ENCODE results near the gene SVOPL.

The SVOPL gene

GRCh38 chr7:138668229-138668596, 32.9 kb downstream of the SVOPL start:
- Histone ChIP-seq H3K27me3 (ENCODE audit: control insufficient read depth in 1 of 2, insufficient read depth in 2 of 2, low read length in 2 of 2) (peaks cover 0 to 5% of the 10 kb centered on the region in 2 donors), H3K4me3 (ENCODE audit: low read depth in 1 of 2, low read length in 2 of 2) (no peak overlapping the region), H3K4me1 (ENCODE audit: insufficient read depth, low read length) (no peaks in the 10 kb centered on the region), H3K9me3 (ENCODE audit: low read length) (no peaks in the 10 kb centered on the region), H3K36me3 (ENCODE audit: insufficient read depth, low read length) (no peaks in the 10 kb centered on the region), H3K27ac (ENCODE audit: low read depth, low read length) (no peak overlapping the region), H3K9ac (ENCODE audit: low read length) (no peak overlapping the region)

GRCh38 chr7:138667535-138668228, 33.5 kb downstream of the SVOPL start:
- Histone ChIP-seq H3K4me3 (ENCODE audit: low read depth in 1 of 2, low read length in 2 of 2) (no peak overlapping the region), H3K27ac (ENCODE audit: low read depth, low read length) (no peak overlapping the region), H3K27me3 (ENCODE audit: control insufficient read depth in 1 of 2, insufficient read depth in 2 of 2, low read length in 2 of 2) (peaks cover 0 to 5% of the 10 kb centered on the region in 2 donors), H3K9ac (ENCODE audit: low read length) (no peak overlapping the region), H3K9me3 (ENCODE audit: low read length) (no peaks in the 10 kb centered on the region), H3K4me1 (ENCODE audit: insufficient read depth, low read length) (no peaks in the 10 kb centered on the region), H3K36me3 (ENCODE audit: insufficient read depth, low read length) (no peaks in the 10 kb centered on the region)

GRCh38 chr7:138666385-138666784, 34.8 kb downstream of the SVOPL start:
- Histone ChIP-seq H3K9ac (ENCODE audit: low read length) (no peak overlapping the region), H3K27me3 (ENCODE audit: control insufficient read depth in 1 of 2, insufficient read depth in 2 of 2, low read length in 2 of 2) (peaks cover 0 to 5% of the 10 kb centered on the region in 2 donors), H3K27ac (ENCODE audit: low read depth, low read length) (no peak overlapping the region), H3K36me3 (ENCODE audit: insufficient read depth, low read length) (no peaks in the 10 kb centered on the region), H3K4me1 (ENCODE audit: insufficient read depth, low read length) (no peaks in the 10 kb centered on the region), H3K4me3 (ENCODE audit: low read depth in 1 of 2, low read length in 2 of 2) (no peak overlapping the region), H3K9me3 (ENCODE audit: low read length) (no peaks in the 10 kb centered on the region)

GRCh38 chr7:138665669-138666140, 35.5 kb downstream of the SVOPL start:
- Histone ChIP-seq H3K4me3 (ENCODE audit: low read depth in 1 of 2, low read length in 2 of 2) (no peak overlapping the region), H3K27me3 (ENCODE audit: control insufficient read depth in 1 of 2, insufficient read depth in 2 of 2, low read length in 2 of 2) (peaks cover 0 to 5% of the 10 kb centered on the region in 2 donors), H3K4me1 (ENCODE audit: insufficient read depth, low read length) (no peaks in the 10 kb centered on the region), H3K36me3 (ENCODE audit: insufficient read depth, low read length) (no peaks in the 10 kb centered on the region), H3K9me3 (ENCODE audit: low read length) (no peaks in the 10 kb centered on the region), H3K27ac (ENCODE audit: low read depth, low read length) (no peak overlapping the region), H3K9ac (ENCODE audit: low read length) (no peak overlapping the region)

GRCh38 chr7:138665249-138665648, 35.9 kb downstream of the SVOPL start:
- Histone ChIP-seq H3K36me3 (ENCODE audit: insufficient read depth, low read length) (no peaks in the 10 kb centered on the region), H3K9ac (ENCODE audit: low read length) (no peak overlapping the region), H3K4me1 (ENCODE audit: insufficient read depth, low read length) (no peaks in the 10 kb centered on the region), H3K4me3 (ENCODE audit: low read depth in 1 of 2, low read length in 2 of 2) (no peak overlapping the region), H3K27me3 (ENCODE audit: control insufficient read depth in 1 of 2, insufficient read depth in 2 of 2, low read length in 2 of 2) (peaks cover 0 to 5% of the 10 kb centered on the region in 2 donors), H3K27ac (ENCODE audit: low read depth, low read length) (no peak overlapping the region), H3K9me3 (ENCODE audit: low read length) (no peaks in the 10 kb centered on the region)

- H3K9ac ChIP-seq (ENCODE audit: low read length) = no peak overlapping the region
- H3K27ac ChIP-seq (ENCODE audit: low read depth, low read length) = no peak overlapping the region
- peaks cover 0 to 5% of the 10 kb centered on the region in 2 donors for H3K27me3 ChIP-seq (ENCODE audit: control insufficient read depth in 1 of 2, insufficient read depth in 2 of 2, low read length in 2 of 2)
- H3K4me3 ChIP-seq (ENCODE audit: low read depth in 1 of 2, low read length in 2 of 2) = no peak overlapping the region
- H3K4me1 ChIP-seq (ENCODE audit: insufficient read depth, low read length) = no peaks in the 10 kb centered on the region
- H3K9me3 ChIP-seq (ENCODE audit: low read length) = no peaks in the 10 kb centered on the region
- no peaks in the 10 kb centered on the region for H3K36me3 ChIP-seq (ENCODE audit: insufficient read depth, low read length)
These were observed 37.1 kb downstream of the SVOPL start for GRCh38 chr7:138663725-138664710.

GRCh38 chr7:138662991-138663320, 38.2 kb downstream of the SVOPL start:
- Histone ChIP-seq H3K4me1 (ENCODE audit: insufficient read depth, low read length) (no peaks in the 10 kb centered on the region), H3K27me3 (ENCODE audit: control insufficient read depth in 1 of 2, insufficient read depth in 2 of 2, low read length in 2 of 2) (peaks cover 0 to 5% of the 10 kb centered on the region in 2 donors), H3K9ac (ENCODE audit: low read length) (no peak overlapping the region), H3K9me3 (ENCODE audit: low read length) (no peaks in the 10 kb centered on the region), H3K27ac (ENCODE audit: low read depth, low read length) (no peak overlapping the region), H3K36me3 (ENCODE audit: insufficient read depth, low read length) (no peaks in the 10 kb centered on the region), H3K4me3 (ENCODE audit: low read depth in 1 of 2, low read length in 2 of 2) (no peak overlapping the region)

- Histone ChIP-seq H3K4me1 (ENCODE audit: insufficient read depth, low read length) (no peaks in the 10 kb centered on the region), H3K27me3 (ENCODE audit: control insufficient read depth in 1 of 2, insufficient read depth in 2 of 2, low read length in 2 of 2) (peaks cover 0 to 5% of the 10 kb centered on the region in 2 donors), H3K9me3 (ENCODE audit: low read length) (no peaks in the 10 kb centered on the region), H3K4me3 (ENCODE audit: low read depth in 1 of 2, low read length in 2 of 2) (no peak overlapping the region), H3K27ac (ENCODE audit: low read depth, low read length) (no peak overlapping the region), H3K36me3 (ENCODE audit: insufficient read depth, low read length) (no peaks in the 10 kb centered on the region), H3K9ac (ENCODE audit: low read length) (no peak overlapping the region)
These were observed 38.8 kb downstream of the SVOPL start for GRCh38 chr7:138662076-138662990.

- H3K9me3 ChIP-seq (ENCODE audit: low read length) = no peaks in the 10 kb centered on the region
- no peaks in the 10 kb centered on the region for H3K4me1 ChIP-seq (ENCODE audit: insufficient read depth, low read length)
- H3K9ac ChIP-seq (ENCODE audit: low read length) = no peak overlapping the region
- no peak overlapping the region for H3K4me3 ChIP-seq (ENCODE audit: low read depth in 1 of 2, low read length in 2 of 2)
- H3K36me3 ChIP-seq (ENCODE audit: insufficient read depth, low read length) = no peaks in the 10 kb centered on the region
- H3K27ac ChIP-seq (ENCODE audit: low read depth, low read length) = no peak overlapping the region
- peaks cover 0 to 5% of the 10 kb centered on the region in 2 donors for H3K27me3 ChIP-seq (ENCODE audit: control insufficient read depth in 1 of 2, insufficient read depth in 2 of 2, low read length in 2 of 2)
These were observed 40.0 kb downstream of the SVOPL start for GRCh38 chr7:138661069-138661635.

- Histone ChIP-seq H3K9me3 (ENCODE audit: low read length) (no peaks in the 10 kb centered on the region), H3K36me3 (ENCODE audit: insufficient read depth, low read length) (no peaks in the 10 kb centered on the region), H3K4me1 (ENCODE audit: insufficient read depth, low read length) (no peaks in the 10 kb centered on the region), H3K9ac (ENCODE audit: low read length) (no peak overlapping the region), H3K27me3 (ENCODE audit: control insufficient read depth in 1 of 2, insufficient read depth in 2 of 2, low read length in 2 of 2) (no peaks in the 10 kb centered on the region), H3K27ac (ENCODE audit: low read depth, low read length) (no peak overlapping the region), H3K4me3 (ENCODE audit: low read depth in 1 of 2, low read length in 2 of 2) (no peak overlapping the region)
These were observed 42.3 kb downstream of the SVOPL start for GRCh38 chr7:138658889-138659288.

All from muscle layer of colon (tissue), 2 donors.